ENCODE measurements around the gene EVC2. TPM values are rescaled to one million over a fixed set of nuclear protein-coding genes. Genes with fewer than 3 reads are reported as not detected.

EVC2 gene
- total and polyA plus RNA-seq, 2 of the 13 experiments (the other 11 are each of a cell fraction or from before 2014, with no cell fraction given), result not detected

GRCh38 chr4:5626913-5627312 lies 81.4 kb downstream of the EVC2 start (continued):
- TF ChIP-seq, protein P1, sequence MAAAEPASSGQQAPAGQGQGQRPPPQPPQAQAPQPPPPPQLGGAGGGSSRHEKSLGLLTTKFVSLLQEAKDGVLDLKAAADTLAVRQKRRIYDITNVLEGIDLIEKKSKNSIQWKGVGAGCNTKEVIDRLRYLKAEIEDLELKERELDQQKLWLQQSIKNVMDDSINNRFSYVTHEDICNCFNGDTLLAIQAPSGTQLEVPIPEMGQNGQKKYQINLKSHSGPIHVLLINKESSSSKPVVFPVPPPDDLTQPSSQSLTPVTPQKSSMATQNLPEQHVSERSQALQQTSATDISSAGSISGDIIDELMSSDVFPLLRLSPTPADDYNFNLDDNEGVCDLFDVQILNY (CRISPR knock-in tag; conservative IDR thresholded peaks at IDR 0.05), result no peak
- TF ChIP-seq, protein P2, sequence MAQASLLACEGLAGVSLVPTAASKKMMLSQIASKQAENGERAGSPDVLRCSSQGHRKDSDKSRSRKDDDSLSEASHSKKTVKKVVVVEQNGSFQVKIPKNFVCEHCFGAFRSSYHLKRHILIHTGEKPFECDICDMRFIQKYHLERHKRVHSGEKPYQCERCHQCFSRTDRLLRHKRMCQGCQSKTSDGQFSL (CRISPR knock-in tag; IDR thresholded peaks at IDR 0.05), result no peak
- TF ChIP-seq, protein P3, sequence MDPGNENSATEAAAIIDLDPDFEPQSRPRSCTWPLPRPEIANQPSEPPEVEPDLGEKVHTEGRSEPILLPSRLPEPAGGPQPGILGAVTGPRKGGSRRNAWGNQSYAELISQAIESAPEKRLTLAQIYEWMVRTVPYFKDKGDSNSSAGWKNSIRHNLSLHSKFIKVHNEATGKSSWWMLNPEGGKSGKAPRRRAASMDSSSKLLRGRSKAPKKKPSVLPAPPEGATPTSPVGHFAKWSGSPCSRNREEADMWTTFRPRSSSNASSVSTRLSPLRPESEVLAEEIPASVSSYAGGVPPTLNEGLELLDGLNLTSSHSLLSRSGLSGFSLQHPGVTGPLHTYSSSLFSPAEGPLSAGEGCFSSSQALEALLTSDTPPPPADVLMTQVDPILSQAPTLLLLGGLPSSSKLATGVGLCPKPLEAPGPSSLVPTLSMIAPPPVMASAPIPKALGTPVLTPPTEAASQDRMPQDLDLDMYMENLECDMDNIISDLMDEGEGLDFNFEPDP (CRISPR knock-in tag; conservative IDR thresholded peaks at IDR 0.05), result no peak
- TF ChIP-seq ZBTB8A (CRISPR knock-in tag; IDR thresholded peaks at IDR 0.05; ENCODE audit: borderline replicate concordance, low read depth) (no peak), RBM39 (IDR thresholded peaks at IDR 0.05; ENCODE audit: low read depth, low read length, poor library complexity, severe bottlenecking) (no peak), ZNF644 (CRISPR knock-in tag; IDR thresholded peaks at IDR 0.05; ENCODE audit: low read depth) (no peak)
- TF ChIP-seq, protein P4, sequence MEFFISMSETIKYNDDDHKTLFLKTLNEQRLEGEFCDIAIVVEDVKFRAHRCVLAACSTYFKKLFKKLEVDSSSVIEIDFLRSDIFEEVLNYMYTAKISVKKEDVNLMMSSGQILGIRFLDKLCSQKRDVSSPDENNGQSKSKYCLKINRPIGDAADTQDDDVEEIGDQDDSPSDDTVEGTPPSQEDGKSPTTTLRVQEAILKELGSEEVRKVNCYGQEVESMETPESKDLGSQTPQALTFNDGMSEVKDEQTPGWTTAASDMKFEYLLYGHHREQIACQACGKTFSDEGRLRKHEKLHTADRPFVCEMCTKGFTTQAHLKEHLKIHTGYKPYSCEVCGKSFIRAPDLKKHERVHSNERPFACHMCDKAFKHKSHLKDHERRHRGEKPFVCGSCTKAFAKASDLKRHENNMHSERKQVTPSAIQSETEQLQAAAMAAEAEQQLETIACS (CRISPR knock-in tag; IDR thresholded peaks at IDR 0.05), result no peak
- TF ChIP-seq, protein P5, sequence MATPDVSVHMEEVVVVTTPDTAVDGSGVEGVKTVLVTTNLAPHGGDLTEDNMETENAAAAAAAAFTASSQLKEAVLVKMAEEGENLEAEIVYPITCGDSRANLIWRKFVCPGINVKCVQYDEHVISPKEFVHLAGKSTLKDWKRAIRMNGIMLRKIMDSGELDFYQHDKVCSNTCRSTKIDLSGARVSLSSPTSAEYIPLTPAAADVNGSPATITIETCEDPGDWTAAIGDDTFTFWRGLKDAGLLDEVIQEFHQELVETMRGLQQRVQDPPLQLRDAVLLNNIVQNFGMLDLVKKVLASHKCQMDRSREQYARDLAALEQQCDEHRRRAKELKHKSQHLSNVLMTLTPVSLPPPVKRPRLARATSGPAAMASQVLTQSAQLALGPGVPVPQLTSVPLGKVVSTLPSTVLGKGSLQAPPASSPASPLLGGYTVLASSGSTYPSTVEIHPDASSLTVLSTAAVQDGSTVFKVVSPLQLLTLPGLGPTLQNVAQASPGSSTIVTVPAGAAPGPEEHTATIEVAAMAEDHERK (CRISPR knock-in tag; IDR thresholded peaks at IDR 0.05; ENCODE audit: low read depth), result no peak
